BE2C (cell line): ENCODE data around the gene SMIM33.

Experiments
- DNase-seq: peaks from one replicate; pipeline ENCODE4 v3.0.0-alpha.2; 2020
- H3K27me3 ChIP-seq: fragments of 250-450 bp; sonication (Bioruptor Pico); 2 replicates; pipeline ENCODE4 v1.5.1; 2020; ENCODE audit warnings: mild to moderate bottlenecking
- H3K36me3 ChIP-seq: fragments of 250-450 bp; sonication (Bioruptor Pico); 2 replicates; pipeline ENCODE4 v1.5.1; 2020; ENCODE audit warnings: mild to moderate bottlenecking
- H3K4me1 ChIP-seq: fragments of 250-450 bp; sonication (Bioruptor Pico); 2 replicates; pipeline ENCODE4 v1.5.1; 2020
- H3K4me3 ChIP-seq: 2 replicates; pipeline ENCODE4 v1.5.1; 2011; ENCODE audit warnings: low read depth, low read length
- H3K9me3 ChIP-seq: fragments of 250-450 bp; sonication (Bioruptor Pico); 2 replicates; pipeline ENCODE4 v1.5.1; 2020
- CTCF ChIP-seq: IDR thresholded peaks from 2 replicates; pipeline ENCODE4 v1.5.1; 2012; ENCODE audit warnings: mild to moderate bottlenecking, low read depth, low read length

The SMIM33 gene

GRCh38 chr5:139446956-139447779 lies 23.6 kb upstream of the SMIM33 start:
- Histone ChIP-seq H3K36me3 (no peaks in the 10 kb centered on the region), H3K4me3 (no peak overlapping the region), H3K4me1 (no peaks in the 10 kb centered on the region), H3K27me3 (no peaks in the 10 kb centered on the region), H3K9me3 (peaks cover 4% of the 10 kb centered on the region; the same call in 1 of the 2 replicates)
- no peak for DNase-seq
- TF ChIP-seq CTCF, result no peak

DNA sequence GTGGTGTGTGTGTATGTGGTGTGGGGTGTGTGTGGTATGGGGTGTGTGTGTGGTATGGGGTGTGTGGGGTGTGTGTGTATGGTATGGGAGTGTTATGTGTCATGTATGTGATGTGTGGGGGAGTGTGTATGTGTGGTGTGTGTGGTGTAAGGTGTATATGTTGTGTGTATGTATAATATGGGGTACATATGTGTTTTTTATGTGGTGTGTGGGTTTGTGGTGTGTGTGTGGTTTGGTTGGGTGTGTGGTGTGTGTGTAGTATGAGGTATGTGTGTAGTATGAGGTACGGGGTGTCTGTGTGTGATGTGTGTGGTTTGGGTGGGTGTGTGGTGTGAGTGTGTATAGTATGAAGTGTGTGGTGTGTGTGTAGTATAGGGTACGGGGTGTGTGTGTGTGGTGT lies 19.6 kb upstream of the SMIM33 start:
- H3K4me1 ChIP-seq, result no peaks in the 10 kb centered on the region
- H3K4me3 ChIP-seq, result no peak overlapping the region
- TF ChIP-seq CTCF, result no peak
- DNase-seq, result no peak
- no peaks in the 10 kb centered on the region for H3K27me3 ChIP-seq
- peaks cover 5% of the 10 kb centered on the region; the same call in 1 of the 2 replicates for H3K9me3 ChIP-seq
- H3K36me3 ChIP-seq, result no peaks in the 10 kb centered on the region

DNA sequence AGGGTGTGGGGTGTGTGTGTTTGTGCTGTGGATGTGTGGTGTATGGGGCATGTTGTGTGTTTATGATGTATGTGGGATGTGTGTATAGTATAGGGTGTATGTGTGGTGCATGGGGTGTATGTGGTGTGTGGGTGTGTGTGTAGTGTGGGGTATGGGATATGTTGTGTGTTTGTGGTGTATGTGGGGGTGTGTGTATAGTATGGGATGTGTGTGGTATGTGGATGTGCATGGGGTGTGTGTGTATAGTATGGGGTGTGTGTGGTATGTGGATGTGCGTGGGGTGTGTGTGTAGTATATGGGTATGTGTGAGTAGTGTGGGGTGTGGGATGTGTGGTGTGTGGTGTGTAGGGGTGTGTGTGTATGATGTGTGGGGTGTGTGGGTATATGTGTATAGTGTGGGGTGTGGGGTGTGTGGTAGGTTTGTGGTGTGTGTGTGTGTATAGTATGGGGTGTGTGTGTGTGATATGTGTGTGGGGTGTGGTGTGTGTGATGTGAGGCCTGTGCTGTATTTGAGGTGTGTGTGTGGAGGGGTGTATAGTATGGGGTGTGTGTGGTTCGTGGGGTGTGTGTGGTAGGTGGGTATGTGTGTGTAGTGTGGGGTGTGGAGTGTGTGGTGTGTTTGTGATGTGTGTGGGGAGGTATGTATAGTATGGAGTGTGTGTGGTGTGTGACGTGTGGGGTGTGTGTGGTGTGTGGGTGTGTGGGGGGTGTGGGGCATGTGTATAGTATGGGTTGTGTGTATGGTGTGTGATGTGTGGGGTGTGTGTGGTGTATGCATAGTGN lies 18.7 kb upstream of the SMIM33 start:
- Histone ChIP-seq H3K9me3 (peaks cover 5% of the 10 kb centered on the region; the same call in 1 of the 2 replicates), H3K4me1 (no peaks in the 10 kb centered on the region), H3K4me3 (no peak overlapping the region), H3K27me3 (no peaks in the 10 kb centered on the region), H3K36me3 (no peaks in the 10 kb centered on the region)
- no peak for DNase-seq
- no peak for TF ChIP-seq CTCF

DNA sequence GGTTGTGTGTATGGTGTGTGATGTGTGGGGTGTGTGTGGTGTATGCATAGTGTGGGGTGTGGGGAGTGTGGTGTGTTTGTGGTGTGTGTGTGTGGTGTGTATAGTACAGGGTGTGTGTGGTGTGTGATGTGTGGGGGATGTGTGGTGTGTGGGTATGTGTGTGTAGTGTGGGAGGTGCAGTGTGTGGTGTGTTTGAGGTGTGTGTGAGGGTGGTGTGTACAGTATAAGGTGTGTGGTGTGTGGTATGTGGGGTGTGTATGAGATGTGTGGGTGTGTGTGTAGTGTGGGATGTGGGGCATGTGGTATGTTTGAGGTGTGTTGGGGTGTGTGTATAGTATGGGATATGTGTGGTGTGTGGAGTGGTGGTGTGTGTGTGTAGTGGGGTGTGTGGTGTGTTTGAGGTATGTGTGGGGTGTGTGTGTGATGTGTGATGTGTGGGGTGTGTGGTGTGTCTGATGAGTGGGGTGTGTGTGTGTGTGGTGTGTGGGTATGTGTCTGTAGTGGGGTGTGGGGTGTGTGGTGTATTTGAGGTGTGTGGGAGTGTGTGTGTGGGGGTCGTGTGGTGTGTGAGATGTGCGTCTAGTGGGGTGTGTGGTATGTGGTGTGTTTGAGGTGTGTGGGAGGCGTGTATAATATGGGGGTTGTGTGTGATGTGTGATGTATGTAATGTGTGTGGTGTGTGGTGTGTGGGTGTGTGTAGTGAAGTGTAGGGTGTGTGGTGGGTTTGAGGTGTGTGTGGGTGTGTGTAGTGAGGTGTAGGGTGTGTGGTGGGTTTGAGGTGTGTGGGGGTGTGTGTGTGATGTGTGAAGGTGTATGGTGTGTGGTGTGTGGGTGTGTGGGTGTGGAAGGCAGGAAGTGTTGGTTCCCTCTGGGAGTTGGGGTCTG lies 16.9 kb upstream of the SMIM33 start:
- Histone ChIP-seq H3K27me3 (no peaks in the 10 kb centered on the region), H3K4me3 (no peak overlapping the region)

More for the DNA sequence above, 16.9 kb upstream of the SMIM33 start:
- Histone ChIP-seq H3K4me1 (no peaks in the 10 kb centered on the region), H3K9me3 (peaks cover 5% of the 10 kb centered on the region; the same call in 1 of the 2 replicates), H3K36me3 (no peaks in the 10 kb centered on the region)
- TF ChIP-seq CTCF, result no peak
- DNase-seq, result no peak
